ENCODE results near the gene RAE1.
"Not testable (repeated sequence)": the region's sequence is repeated elsewhere in the genome, so short reads cannot be mapped to it uniquely, and the experiment has no call there.

Gene RAE1

DNA sequence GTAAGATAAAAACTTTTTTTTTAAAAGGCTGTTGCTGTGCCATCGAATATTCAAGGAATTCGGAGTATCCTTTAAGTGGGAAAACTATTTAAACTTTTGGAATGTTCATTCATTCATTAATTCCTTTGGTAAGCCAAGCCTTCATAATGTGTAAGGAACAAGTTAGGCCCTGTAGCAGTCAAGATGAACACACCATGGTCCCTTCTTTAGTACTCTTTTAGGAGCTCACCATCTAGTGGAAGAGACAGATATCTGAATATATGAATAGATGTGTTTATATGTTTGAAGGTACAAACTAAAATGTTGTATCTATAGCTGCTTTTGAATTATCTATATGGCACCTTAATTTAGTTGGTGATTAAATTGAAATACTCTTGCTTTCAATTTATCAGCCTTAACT is 15.7 kb upstream of the RAE1 start:
- peak; percentile 32 for TF ChIP-seq CTCF (IDR thresholded peaks at IDR 0.05; ENCODE audit: insufficient read depth, low read depth, low read length, missing control alignments)
- H3K4me3 ChIP-seq (ENCODE audit: low read length): no peak overlapping the region
- peak; percentile 17 for DNase-seq (ENCODE audit: low read depth)

- DNase-seq (ENCODE audit: low read depth): no peak
- H3K4me3 ChIP-seq (ENCODE audit: low read length): no peak overlapping the region
- TF ChIP-seq CTCF (IDR thresholded peaks at IDR 0.05; ENCODE audit: insufficient read depth, low read depth, low read length, missing control alignments): no peak
These were observed 9.4 kb upstream of the RAE1 start for GRCh38 chr20:57341663-57342062.

- no peak for TF ChIP-seq CTCF (IDR thresholded peaks at IDR 0.05; ENCODE audit: insufficient read depth, low read depth, low read length, missing control alignments)
- peak; percentile 54 for DNase-seq (ENCODE audit: low read depth)
- no peak overlapping the region for H3K4me3 ChIP-seq (ENCODE audit: low read length)
These were observed 8.2 kb upstream of the RAE1 start for GRCh38 chr20:57342829-57343228.

GRCh38 chr20:57346477-57346876 is 4.6 kb upstream of the RAE1 start:
- no peak overlapping the region for H3K4me3 ChIP-seq (ENCODE audit: low read length)
- DNase-seq (ENCODE audit: low read depth): peak; percentile 71
- TF ChIP-seq CTCF (IDR thresholded peaks at IDR 0.05; ENCODE audit: insufficient read depth, low read depth, low read length, missing control alignments): peak; percentile 83

- no peak overlapping the region for H3K4me3 ChIP-seq (ENCODE audit: low read length)
- no peak for DNase-seq (ENCODE audit: low read depth)
- no peak for TF ChIP-seq CTCF (IDR thresholded peaks at IDR 0.05; ENCODE audit: insufficient read depth, low read depth, low read length, missing control alignments)
These were observed 3.7 kb upstream of the RAE1 start for GRCh38 chr20:57347393-57347792.

GRCh38 chr20:57348200-57348921 is 2.7 kb upstream of the RAE1 start:
- not testable (repeated sequence) for DNase-seq (ENCODE audit: low read depth); H3K4me3 ChIP-seq (ENCODE audit: low read length)

DNA sequence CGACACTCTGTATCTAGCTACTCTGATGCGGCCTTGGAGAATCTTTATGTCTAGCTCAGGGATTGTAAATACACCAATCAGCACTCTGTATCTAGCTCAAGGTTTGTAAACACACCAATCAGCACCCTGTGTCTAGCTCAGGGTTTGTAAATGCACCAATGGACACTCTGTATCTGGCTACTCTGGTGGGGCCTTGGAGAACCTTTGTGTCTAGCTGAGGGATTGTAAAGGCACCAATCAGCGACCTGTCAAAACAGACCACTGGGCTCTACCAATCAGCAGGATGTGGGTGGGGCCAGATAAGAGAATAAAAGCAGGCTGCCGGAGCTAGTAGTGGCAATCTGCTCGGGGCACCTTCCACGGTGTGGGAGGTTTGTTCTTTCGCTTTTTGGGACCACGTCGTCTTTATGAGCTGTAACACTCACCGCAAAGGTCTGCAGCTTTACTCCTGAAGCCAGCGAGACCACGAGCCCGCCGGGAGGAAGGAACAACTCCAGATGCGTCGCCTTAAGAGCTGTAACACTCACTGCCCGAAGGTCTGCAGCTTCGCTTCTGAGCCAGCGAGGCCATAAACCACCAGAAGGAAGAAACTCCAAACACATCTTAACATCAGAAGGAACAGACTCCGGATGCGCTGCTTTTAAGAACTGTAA is 2.0 kb upstream of the RAE1 start:
- DNase-seq (ENCODE audit: low read depth); H3K4me3 ChIP-seq (ENCODE audit: low read length): not testable (repeated sequence)

- no peak overlapping the region for H3K4me3 ChIP-seq (ENCODE audit: low read length)
- no peak for TF ChIP-seq CTCF (IDR thresholded peaks at IDR 0.05; ENCODE audit: insufficient read depth, low read depth, low read length, missing control alignments)
- no peak for DNase-seq (ENCODE audit: low read depth)
These were observed 859 bp upstream of the RAE1 start for GRCh38 chr20:57350081-57350710.

- H3K4me3 ChIP-seq (ENCODE audit: low read length): peak overlapping the region; percentile 100
- DNase-seq (ENCODE audit: low read depth): not testable (repeated sequence)
These were observed 371 bp upstream of the RAE1 start for GRCh38 chr20:57350726-57351041.
